ENCODE results near the gene INHBC.
"Not testable (repeated sequence)": the region's sequence is repeated elsewhere in the genome, so short reads cannot be mapped to it uniquely, and the experiment has no call there.

The INHBC gene

DNA sequence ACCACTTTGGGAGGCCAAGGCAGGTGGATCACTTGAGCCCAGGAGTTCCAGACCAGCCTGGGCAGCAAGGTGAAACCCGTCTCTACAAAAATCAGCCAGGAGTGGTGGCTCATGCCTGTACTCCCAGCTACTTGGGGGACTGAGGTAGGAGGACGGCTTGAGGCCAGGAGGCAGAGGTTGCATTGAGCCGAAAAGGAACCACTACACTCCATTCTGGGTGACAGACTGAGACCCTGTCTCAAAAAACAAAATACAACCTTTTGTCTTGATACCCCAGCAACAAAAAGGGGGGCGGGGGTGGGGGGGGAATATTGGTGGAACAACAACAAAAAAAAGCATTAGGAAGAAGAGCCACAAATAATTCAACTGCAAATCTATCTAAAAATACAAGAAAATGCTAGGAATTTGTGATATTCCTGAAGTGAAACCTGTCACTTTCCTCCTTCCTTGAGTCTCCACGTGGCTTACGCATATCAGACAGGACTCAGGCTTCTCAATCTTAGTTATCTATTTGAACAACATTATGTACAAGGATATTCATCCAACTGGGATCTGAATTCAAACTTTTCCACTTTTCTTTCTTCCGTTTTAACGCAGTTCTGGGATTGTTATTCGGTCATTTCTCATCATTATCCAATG lies 5.0 kb upstream of the INHBC start:
- DNase-seq = no peak

DNA sequence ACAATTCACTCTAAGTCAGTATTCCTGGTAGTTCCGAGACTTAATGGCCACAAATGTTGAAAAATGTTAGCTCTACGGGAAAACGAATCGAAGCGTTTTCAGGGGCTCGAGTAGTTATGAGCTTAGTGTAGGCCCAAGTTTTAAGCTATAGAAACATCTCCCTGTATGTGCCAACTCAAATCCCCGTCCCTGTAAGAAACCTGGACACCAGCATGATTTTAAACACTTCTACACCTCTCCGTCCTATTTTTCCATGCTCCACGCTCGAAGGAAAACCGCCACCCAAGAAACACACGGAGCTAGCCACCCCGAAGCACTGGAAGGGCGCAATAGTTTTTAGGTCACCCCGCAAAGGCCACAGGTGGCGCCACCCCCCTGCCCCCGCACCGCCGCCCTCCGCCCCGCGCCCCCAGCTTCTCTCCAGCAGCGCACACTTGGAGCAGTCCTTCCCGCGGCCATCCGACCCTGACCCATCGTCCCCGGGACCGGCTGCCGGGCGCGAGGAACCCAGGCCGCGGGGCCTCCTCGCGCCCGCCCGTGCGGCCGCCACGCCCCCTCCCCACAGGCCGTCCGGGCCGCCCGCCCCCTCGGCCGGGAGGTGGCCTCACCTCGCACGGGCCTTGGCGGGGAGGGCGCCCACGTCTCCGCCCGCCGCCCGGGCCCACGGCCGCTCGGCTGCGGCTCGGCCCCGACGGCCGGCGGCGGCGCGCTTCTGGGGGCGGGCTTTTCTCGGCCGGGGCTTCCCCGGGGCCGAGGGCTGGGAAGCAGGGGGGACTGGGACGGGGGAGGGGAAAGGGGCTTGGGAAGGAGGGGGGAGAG lies 4.3 kb upstream of the INHBC start:
- DNase-seq = no peak

DNA sequence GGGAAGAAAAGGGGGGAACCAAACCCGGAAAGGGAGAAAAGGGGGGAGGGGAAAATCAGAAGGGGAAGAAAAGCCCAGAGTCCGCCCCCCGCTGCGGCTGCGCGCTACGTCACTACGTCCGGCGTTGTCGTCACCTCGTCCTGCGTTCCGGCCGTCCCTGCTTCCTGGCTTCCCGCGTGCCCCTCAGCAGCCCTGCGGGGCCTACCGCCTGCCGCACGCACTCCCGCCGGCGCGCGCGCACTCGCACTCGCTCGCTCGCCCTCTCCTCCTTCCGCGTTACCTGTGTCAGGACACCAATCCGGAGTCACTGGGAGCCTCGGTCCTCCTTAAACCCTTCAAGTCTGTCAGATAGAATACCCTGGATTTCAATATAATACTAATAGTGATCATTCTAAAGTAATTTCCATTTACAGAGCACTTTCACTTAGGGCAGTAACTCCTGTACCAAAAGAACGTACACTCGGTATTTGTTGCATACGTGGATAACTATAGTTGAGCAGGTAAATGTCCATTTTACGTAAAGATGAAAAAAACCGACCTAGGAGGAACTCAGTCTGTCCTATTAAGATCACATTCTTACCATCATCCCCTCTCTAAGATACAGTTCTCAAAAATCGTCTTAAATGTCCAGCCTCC lies 3.5 kb upstream of the INHBC start, which contains the start of gene R3HDM2:
R3HDM2 (minus strand) TSS at position 113 of the 636 bp plus-strand sequence. CDS start 120,615 bp downstream, outside the sequence.
- DNase-seq = peak; percentile 92

DNA sequence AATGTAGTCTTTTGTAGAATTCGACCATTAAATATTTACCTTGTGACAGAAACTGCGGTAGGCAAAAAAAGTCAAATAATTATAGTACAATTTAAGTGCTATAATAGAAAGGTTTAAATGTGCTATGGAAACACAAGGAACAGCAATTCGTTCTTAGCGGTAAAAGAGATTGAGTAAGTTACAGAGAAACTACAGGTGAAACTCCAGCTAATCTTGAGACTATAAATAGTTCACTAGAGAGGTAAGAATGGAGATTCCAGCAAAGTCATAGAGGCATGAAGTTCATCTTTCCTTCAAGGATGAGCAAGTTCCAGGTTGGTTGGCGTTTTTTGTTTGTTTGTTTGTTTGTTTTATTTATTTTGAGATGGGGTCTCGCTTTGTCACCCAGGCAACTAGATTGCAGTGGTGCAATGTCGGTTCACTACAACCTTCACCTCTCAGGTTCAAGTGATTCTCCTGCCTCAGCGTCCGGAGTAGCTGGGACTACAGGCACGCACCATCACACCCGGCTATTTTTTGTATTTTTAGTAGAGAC lies 2.9 kb upstream of the INHBC start:
- no peak for DNase-seq

DNA sequence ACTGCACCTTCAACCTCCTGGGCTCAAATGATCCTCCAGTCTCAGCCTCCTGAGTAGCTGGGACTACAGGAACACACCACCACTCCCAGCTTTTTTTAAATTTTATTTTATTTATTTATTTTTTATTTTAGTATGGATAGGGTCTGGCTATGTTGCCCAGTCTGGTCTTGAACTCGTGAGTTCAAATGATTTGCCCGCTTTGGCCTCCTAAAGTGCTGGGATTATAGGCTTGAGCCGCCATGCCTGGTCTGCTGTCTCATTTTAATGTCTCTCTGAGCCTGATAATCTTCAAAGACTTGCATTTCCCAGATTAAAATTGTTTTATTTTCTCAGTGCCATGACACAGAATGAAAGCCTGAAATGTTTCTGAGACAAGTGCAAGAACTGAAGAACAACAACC lies 1.2 kb upstream of the INHBC start:
- no peak for DNase-seq

DNA sequence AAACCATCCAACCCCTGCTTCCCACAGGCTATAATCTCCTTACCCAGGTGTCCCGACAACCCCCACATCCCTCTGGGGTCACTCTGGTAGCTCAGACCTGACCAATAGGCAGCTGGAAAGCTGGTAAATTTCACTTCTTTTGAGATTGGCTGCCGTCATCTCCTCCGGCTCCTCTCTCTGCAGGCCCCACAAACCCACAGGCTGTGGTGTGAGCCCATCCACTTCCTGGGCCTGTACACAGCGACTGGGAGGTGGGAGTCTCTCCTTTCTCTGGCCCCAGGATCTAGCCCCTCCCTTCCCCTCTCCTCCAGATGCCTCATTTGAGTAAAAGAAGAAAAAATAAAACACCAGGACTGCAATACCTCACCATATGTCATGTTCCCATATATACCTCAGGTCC lies 709 bp downstream of the INHBC start:
- peak; percentile 68 for DNase-seq

DNA sequence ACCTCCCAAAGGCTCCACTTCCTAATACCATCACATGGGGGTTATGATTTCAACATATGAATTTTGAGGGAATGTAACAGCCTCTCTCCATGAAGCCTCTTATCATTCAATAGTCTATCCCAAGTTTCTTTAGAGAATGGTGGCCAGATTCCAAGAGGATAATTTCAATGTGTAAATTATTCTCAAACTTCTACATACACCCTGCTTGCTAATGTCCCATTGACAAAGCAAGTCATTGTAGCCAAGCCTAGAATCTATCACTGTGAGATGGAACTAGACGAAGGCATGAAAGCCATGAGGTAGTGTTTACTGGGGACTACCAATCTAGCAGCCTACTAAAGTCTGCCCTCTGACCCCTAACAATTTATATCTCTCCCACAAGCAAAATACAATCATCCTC lies 3.8 kb downstream of the INHBC start:
- no peak for DNase-seq

DNA sequence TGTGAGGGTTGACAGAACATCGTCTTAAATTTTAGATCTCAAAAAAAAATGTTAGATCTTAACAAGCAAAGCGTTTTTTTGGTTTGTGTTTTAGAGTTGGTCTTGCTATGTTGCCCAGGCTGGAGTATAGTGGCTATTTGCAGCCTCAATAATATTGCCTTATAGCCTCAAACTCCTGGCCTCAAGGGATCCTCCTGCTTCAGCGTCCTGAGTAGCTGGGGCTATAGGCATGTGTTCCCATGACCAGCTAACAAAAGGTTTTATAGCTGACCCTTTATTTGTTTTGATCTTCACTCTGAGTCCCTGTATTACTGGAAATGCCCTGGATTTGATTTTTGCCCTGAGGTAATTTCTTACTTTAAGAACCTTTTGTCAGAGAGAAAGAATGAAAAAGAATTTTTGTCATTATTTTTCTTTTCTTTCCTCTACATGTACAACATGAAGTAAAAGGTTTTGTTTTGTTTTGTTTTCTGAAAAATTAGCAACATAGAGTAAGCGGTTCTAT lies 5.2 kb downstream of the INHBC start:
- DNase-seq = no peak

DNA sequence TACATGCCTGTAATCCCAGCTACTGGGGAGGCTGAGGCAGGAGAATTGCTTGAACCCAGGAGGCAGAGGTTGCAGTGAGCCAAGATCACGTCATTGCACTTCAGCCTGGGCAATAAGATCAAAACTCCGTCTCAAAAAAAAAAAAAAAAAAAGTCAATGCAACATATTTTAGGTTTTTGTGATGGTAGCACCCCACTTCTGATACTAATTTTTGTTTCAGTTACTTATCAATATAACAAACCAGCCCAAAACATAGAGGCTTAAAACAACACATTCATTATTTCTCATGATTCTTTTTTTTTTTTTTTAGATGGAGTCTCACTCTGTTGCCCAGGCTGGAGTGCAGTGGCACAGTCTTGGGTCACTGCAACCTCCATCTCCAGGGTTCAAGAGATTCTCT lies 6.8 kb downstream of the INHBC start:
- DNase-seq = not testable (repeated sequence)

DNA sequence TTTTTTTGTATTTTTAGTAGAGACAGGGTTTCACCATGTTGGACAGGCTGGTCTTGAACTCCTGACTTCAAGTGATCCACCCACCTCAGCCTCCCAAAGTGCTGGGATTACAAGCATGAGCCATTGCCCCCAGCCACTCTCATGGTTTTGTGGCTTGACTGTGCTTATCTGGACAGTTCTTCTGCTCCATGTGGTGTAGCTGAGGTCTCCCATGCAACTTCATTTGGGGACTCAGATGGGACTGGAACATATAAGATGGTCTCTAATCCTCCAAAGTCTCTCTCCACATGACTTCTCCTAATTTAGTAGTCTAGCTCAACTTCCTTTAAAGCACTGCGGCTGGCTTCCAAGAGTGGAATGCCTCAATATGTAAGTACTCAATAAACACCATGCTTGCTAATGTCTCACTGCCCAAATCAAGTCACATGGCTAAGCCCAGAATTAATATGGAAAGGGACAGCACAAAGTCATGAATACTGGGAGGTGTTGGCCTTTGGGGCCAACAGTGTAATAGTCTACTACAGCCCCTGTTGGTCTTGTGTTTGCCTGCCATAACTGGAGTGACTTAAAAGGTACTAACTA lies 7.4 kb downstream of the INHBC start:
- DNase-seq = peak; percentile 25

DNA sequence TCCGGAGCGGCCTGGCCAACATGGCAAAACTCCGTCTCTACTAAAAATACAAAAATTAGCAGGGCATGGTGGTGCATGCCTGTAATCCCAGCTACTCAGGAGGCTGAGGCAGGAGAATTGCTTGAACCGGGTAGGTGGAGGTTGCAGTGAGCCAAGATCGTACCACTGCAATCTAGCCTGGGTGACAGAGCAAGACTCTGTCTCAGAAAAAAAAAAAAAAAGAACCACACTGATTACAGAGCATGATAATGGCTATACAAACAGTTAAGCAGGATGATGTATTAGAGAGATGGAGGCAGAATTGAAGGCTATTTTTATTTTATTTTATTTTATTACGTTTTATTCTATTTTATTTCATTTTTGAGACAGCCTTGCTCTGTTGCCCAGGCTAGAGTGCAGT lies 9.8 kb downstream of the INHBC start:
- not testable (repeated sequence) for DNase-seq

DNA sequence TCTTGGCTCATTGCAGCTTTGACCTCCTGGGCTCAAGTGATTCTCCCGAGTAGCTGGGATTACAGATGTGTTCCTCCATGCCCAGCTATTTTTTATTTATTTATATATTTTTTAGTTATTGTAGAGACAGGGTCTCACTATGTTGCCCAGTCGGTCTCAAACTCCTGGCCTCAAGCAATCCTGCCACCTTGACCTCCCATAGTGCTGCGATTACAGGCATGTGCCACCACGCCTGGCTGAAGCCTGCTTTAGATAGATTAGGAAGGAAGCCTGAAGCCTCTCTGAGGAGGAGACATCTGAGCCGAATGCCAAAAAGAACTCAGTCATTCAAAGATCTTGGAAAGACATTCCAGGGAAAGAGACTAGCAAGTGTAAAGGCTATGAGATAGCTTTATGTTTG lies 10.2 kb downstream of the INHBC start:
- DNase-seq = no peak

DNA sequence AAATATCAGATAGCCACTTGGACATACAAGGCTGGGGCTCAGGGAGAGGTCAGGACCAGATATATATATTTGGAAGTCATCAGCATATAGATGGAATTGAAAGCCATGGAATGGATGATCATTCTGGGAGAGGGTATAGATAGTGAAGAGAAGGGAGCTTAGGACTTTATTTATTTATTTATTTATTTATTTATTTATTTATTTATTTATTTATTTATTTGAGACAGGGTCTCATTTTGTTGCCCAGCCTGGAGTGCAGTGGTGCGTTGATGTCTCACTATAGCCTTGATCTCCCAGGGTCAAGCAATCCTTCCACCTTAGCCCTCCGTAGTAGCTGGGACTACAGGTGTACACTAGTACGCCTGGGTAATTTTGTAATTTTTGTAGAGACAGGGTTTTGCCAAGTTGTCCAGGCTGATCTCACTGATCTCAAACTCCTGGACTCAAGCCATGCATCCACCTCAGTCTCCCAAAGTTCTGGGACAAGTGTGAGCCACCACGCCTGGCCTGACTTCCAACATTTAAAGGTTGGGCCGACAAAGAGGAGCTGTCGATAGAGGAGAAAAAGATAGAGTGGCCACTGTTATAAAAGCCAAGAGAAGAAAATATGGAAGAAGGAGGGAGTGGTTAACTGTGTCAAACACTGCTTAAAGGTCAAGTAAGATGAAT lies 11.8 kb downstream of the INHBC start:
- DNase-seq = no peak

DNA sequence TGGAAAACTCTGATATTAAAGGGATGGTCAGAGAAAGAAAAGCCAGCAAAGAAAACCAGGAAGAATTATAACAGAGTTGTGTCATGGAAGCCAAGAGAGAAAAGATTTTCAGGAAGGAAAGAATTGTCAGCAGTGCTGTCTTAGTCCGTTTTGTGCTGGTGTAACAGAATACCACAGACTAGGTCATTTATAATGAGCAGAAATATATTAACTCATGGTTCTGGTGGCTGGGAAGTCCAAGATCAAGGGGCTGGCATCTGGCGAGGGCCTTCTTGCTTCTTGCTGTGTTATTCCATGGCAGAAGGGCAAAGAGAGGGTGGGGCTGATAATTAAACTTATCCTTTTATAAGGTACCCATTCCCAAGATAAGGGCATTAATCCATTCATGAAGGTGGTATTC lies 14.1 kb downstream of the INHBC start:
- no peak for DNase-seq

DNA sequence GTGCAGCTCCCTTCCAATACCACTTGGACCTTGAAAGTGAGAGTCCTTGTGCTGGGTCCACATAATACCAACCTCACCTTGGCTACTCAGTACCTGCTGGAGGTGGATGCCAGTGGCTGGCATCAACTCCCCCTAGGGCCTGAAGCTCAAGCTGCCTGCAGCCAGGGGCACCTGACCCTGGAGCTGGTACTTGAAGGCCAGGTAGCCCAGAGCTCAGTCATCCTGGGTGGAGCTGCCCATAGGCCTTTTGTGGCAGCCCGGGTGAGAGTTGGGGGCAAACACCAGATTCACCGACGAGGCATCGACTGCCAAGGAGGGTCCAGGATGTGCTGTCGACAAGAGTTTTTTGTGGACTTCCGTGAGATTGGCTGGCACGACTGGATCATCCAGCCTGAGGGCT lies 14.8 kb downstream of the INHBC start:
- no peak for DNase-seq

DNA sequence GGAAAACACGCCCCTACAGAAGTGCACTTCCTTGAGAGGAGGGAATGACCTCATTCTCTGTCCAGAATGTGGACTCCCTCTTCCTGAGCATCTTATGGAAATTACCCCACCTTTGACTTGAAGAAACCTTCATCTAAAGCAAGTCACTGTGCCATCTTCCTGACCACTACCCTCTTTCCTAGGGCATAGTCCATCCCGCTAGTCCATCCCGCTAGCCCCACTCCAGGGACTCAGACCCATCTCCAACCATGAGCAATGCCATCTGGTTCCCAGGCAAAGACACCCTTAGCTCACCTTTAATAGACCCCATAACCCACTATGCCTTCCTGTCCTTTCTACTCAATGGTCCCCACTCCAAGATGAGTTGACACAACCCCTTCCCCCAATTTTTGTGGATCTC lies 15.5 kb downstream of the INHBC start:
- DNase-seq = no peak

DNA sequence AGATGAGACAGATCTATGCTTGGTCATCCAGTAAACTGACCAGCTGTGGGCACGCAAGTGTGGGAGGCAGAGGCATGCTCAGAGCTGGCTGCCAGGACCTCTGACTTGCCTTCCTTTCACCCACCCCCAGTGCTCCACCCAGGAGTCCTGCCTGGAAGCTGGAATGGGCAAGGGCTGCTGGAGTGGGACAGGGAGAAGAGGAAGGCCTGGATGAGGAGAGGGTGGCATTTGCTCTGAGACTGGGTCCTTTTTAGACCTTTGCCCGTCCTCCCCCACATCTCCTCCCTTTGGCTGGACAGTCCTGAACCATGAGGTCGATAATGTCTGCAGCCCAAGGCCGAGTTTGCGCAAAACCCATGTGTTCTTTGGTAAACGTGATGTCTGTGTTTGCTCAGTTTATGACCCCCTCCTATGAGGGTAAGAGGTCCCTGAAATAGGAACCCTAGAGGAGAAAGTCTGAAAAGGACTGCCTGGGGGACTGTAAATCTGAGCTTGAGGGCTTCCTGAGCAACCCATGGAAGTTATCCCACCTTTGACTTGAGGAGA lies 16.7 kb downstream of the INHBC start:
- DNase-seq = no peak

DNA sequence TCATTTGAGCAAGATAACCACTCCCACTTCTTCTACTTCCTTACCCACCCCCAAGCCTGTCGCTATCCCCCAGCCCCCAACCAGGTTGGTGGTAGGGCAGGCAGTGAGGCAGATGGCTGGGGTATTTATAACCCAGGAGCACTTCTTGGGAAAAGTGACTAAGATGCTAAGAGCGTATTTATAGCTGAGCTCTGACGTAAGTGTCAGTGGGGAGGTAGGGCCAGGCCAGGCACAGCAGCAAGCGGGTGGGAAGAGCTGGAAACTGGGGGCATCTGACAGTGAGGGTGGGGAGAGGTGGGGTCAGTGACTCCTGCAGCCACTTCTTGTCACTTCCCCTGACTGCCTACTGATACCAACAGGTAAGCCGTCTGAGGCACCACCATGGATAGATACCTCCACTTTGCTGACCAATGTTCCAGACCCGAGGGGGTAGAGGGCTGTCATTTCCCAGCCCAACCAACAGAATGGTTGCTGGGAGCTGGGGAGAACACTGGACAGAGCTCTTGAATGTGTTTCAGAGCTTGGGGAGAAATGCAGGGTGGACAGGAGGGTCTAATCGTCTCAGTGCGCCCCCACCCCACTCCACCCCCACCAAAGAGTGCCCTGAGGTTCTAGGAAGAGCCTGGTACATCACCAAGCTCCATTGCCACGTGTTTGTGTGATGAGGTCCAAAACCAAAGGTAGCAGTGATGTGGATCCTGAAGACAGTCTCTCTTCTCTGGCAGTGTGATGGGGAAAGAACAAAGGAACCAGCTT lies 17.8 kb downstream of the INHBC start:
- peak; percentile 84 for DNase-seq

DNA sequence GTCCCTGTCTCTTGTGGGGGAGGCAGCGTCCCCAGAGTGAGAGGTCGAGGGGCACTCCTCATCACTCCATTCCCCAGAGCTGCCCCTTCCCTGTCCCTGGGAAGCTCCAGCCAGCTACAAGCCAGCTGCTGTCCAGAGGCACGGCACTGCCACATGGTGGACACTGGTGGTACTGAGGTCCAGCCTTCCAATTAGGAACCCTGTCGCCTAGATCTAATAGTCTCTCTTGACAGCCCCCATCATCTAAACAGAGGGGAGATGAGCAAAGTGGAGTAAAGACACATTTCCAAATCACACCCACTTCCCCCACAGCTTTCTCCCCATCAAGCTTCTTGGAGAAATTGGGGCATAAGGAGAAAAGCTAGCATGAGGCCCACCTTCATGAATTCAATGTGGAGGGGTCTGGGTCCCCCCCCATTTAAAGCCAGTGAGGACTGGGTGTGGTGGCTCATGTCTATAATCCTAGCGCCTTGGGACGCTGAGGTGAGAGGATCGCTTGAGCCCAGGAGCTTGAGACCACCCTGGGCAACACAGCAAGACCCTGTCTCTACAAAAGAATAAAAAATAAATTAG lies 18.4 kb downstream of the INHBC start:
- DNase-seq = peak; percentile 62

DNA sequence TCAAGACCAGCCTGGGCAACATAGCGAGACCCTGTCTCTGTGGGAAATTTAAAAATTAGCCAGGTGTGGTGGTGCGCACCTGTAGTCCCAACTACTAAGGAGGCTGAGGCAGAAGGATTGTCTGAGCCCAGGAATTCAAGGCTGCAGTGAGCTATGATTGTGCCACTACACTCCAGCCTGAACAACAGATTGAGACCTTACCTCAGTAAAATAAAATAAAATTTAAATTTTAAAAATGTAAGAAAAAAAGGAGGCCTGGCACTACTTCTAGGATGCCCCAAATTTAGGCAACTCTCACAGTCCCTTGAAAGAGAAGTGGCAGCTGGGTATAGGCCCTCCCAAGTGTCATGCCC lies 19.6 kb downstream of the INHBC start:
- no peak for DNase-seq
